OCI-LY7 (cell line): Measurements from ENCODE around the gene C2orf72. TPM values are rescaled to one million over a fixed set of nuclear protein-coding genes. Genes with fewer than 3 reads are reported as not detected.

Experiments
- Bru-seq: library from RNA; stranded (reverse); fragments of 400-500 nt; gene quantifications from one replicate; lab custom pipeline; 2021; lab: Mats Ljungman, UMichigan
- BruChase-seq, 2 experiments: library from RNA; stranded (reverse); fragments of 400-500 nt; gene quantifications; one replicate each; lab custom pipeline; 2021; lab: Mats Ljungman, UMichigan
- BruUV-seq: library from RNA; stranded (reverse); fragments of 400-500 nt; replicated peaks from 2 replicates; lab custom pipeline; 2021; lab: Mats Ljungman, UMichigan
- CTCF ChIA-PET: fragments of 300-600 bp; sonication (Branson Sonifier 250); formaldehyde crosslinking; loops from one replicate; lab custom pipeline; 2022; ENCODE audit warnings: antibody characterized with exemption; ENCODE audit not compliant: unreplicated experiment; lab: Charles Lee
- POLR2A ChIA-PET: fragments of 300-600 bp; sonication (Branson Sonifier 250); formaldehyde crosslinking; loops from one replicate; lab custom pipeline; 2022; ENCODE audit warnings: antibody characterized with exemption; lab: Charles Lee
- DNase-seq: peaks from one replicate; pipeline ENCODE4 v3.0.0-alpha.2; 2015; ENCODE audit warnings: low spot score
- H2AFZ ChIP-seq: fragments of 200-600 bp; sonication (generic), shearing (Covaris generic); 2 replicates; pipeline ENCODE4 v1.6.1; 2014; ENCODE audit warnings: mild to moderate bottlenecking, antibody characterized with exemption, low read length, moderate library complexity
- H3K27ac ChIP-seq: fragments of 200-600 bp; sonication (generic); 2 replicates; pipeline ENCODE4 v1.5.1; 2014; ENCODE audit warnings: mixed run types, low read depth, mild to moderate bottlenecking, moderate library complexity, low read length, inconsistent platforms; ENCODE audit not compliant: poor library complexity, severe bottlenecking
- H3K36me3 ChIP-seq: fragments of 200-600 bp; sonication (generic); 2 replicates; pipeline ENCODE4 v1.6.1; 2014; ENCODE audit warnings: mild to moderate bottlenecking, antibody characterized with exemption, low read length, moderate library complexity, mixed read lengths; ENCODE audit not compliant: insufficient read depth
- H3K4me1 ChIP-seq: fragments of 200-600 bp; sonication (generic); 2 replicates; pipeline ENCODE4 v1.5.1; 2014; ENCODE audit warnings: mild to moderate bottlenecking, low read length; ENCODE audit not compliant: insufficient read depth, poor library complexity, severe bottlenecking
- H3K4me2 ChIP-seq: fragments of 200-600 bp; sonication (generic); 2 replicates; pipeline ENCODE4 v1.6.1; 2014; ENCODE audit warnings: mild to moderate bottlenecking, low read length
- H3K4me3 ChIP-seq: fragments of 200-600 bp; sonication (generic); 2 replicates; pipeline ENCODE4 v1.5.1; 2014; ENCODE audit warnings: mild to moderate bottlenecking, low read depth, low read length; ENCODE audit not compliant: poor library complexity, severe bottlenecking
- H3K79me2 ChIP-seq: fragments of 200-600 bp; sonication (generic); 2 replicates; pipeline ENCODE4 v1.6.1; 2016; ENCODE audit warnings: low read depth, mild to moderate bottlenecking, low read length, moderate library complexity, mixed read lengths; ENCODE audit not compliant: insufficient read depth
- H3K9me2 ChIP-seq: fragments of 200-600 bp; sonication (generic); 2 replicates; pipeline ENCODE4 v1.6.1; 2016; ENCODE audit warnings: mild to moderate bottlenecking, low read length, mixed read lengths; ENCODE audit not compliant: insufficient read depth
- H3K9me3 ChIP-seq: fragments of 200-600 bp; sonication (generic); 2 replicates; pipeline ENCODE4 v1.6.1; 2014; ENCODE audit warnings: mild to moderate bottlenecking, mixed run types, low read length, mixed read lengths
- H4K20me1 ChIP-seq: fragments of 200-600 bp; sonication (generic); 2 replicates; pipeline ENCODE4 v1.6.1; 2014; ENCODE audit warnings: mild to moderate bottlenecking, antibody characterized with exemption, low read length, moderate library complexity, mixed read lengths; ENCODE audit not compliant: insufficient read depth
- CTCF ChIP-seq: fragments of 200-600 bp; sonication (generic); conservative IDR thresholded peaks from 2 replicates; pipeline ENCODE4 v1.5.1; 2014; ENCODE audit warnings: mild to moderate bottlenecking, antibody characterized with exemption, low read length, moderate library complexity, mixed read lengths
- EZH2phosphoT487 ChIP-seq: fragments of 200-600 bp; sonication (generic); IDR thresholded peaks from 2 replicates; pipeline ENCODE4 v1.6.1; 2018; ENCODE audit warnings: low read depth, borderline replicate concordance, mild to moderate bottlenecking, mixed run types, antibody characterized with exemption, low read length, moderate library complexity, mixed read lengths
- intact Hi-C: fragments of 100-400 bp; cut with micrococcal nuclease; formaldehyde crosslinking; loops from one replicate; pipeline ENCODE4 v1.10.0; 2022; ENCODE audit not compliant: unreplicated experiment
- long read RNA-seq: library from polyadenylated mRNA; stranded (forward); transcript quantifications from one replicate; pipeline ENCODE4 v2.0.0, GENCODE V29; 2022
- total RNA-seq, 2 experiments: library from RNA; depleted of rRNA in 1 of 2; stranded (reverse); fragments of >200 nt in 1 of 2; shearing (Covaris generic) in 1 of 2; gene quantifications; 2 replicates each; pipeline ENCODE4 v1.2.3, GENCODE V29; 2014 to 2022

The C2orf72 gene
- total RNA-seq (2014; rRNA removed; shearing (Covaris generic)): not detected in 2 replicates
- total RNA-seq (2022): not detected in 2 replicates
- not detected for Bru-seq, nascent RNA
- BruChase-seq, experiment 1, labeled RNA remaining after a 6-hour chase: not detected
- not detected for BruChase-seq, experiment 2, labeled RNA remaining after a 2-hour chase
- long read RNA-seq: 0 reads

GRCh38 chr2:231037202-231037730 is at the start of gene C2orf72:
Gene C2orf72, plus strand, starts transcription at chr2:231037523. Its CDS starts 43 bp downstream, at chr2:231037566.
- Histone ChIP-seq H3K79me2 (no peaks in the 10 kb centered on the region), H3K4me1 (peaks cover 13% of the 10 kb centered on the region), H3K4me3 (no peak within 1 kb of the TSS), H3K4me2 (no peak within 1 kb of the TSS), H2AFZ (no peak within 1 kb of the TSS), H3K9me2 (no peaks in the 10 kb centered on the region), H4K20me1 (no peaks in the 10 kb centered on the region), H3K27ac (no peak within 1 kb of the TSS), H3K9me3 (no peaks in the 10 kb centered on the region), H3K36me3 (no peaks in the 10 kb centered on the region)
- no TSS peak for BruUV-seq
- TF ChIP-seq EZH2phosphoT487: no peak
- TF ChIP-seq CTCF: no peak
- ChIA-PET POLR2A (no interaction called here), CTCF (no interaction called here)
- DNase-seq: no peak
- intact Hi-C loops: no loop called here

DNA sequence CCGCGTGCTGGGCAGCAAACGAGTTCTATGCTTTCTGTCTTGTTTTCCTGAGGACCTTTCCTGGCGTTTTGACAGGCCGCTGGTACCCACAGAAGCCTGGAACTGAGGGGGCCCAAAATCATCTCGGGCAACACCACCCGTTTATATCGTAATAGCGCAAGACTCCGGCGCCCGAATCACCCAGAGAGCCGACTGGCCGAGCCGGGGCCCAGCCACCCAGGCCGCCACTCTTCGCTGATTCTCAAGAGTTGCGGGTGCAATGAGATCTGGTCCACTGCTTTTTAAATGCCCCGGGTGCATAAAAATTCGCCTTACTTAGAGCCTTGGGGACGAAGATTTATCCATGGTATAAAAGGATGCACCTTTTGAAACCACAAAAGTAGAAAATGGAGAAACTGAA is 47.6 kb upstream of the C2orf72 start:
- Histone ChIP-seq H4K20me1 (no peaks in the 10 kb centered on the region), H3K27ac (no peak overlapping the region), H3K4me1 (no peaks in the 10 kb centered on the region), H3K79me2 (no peaks in the 10 kb centered on the region), H3K36me3 (no peaks in the 10 kb centered on the region), H3K9me2 (no peaks in the 10 kb centered on the region), H3K9me3 (no peaks in the 10 kb centered on the region), H3K4me2 (no peak overlapping the region), H2AFZ (no peak overlapping the region), H3K4me3 (no peak overlapping the region)
- CTCF ChIA-PET: no interaction called here
- no peak for DNase-seq
- intact Hi-C loops: loop anchor here (5.0 kb wide), 1 partner anchor 62 kb away; the partner anchor contains the start of gene GPR55
- BruUV-seq: no TSS peak
- TF ChIP-seq CTCF: no peak
- no peak for TF ChIP-seq EZH2phosphoT487
- POLR2A ChIA-PET: no interaction called here

GRCh38 chr2:230990131-230990898 is 47.0 kb upstream of the C2orf72 start:
- H3K4me2 ChIP-seq: no peak overlapping the region
- no peak overlapping the region for H3K4me3 ChIP-seq
- no peaks in the 10 kb centered on the region for H3K9me3 ChIP-seq
- ChIA-PET CTCF (no interaction called here), POLR2A (no interaction called here)
- H3K79me2 ChIP-seq: no peaks in the 10 kb centered on the region
- no peaks in the 10 kb centered on the region for H3K9me2 ChIP-seq
- BruUV-seq: no TSS peak
- TF ChIP-seq CTCF (no peak), EZH2phosphoT487 (no peak)
- no peaks in the 10 kb centered on the region for H4K20me1 ChIP-seq
- intact Hi-C loops: no loop called here
- H3K36me3 ChIP-seq: no peaks in the 10 kb centered on the region
- no peak overlapping the region for H2AFZ ChIP-seq
- H3K4me1 ChIP-seq: no peaks in the 10 kb centered on the region
- H3K27ac ChIP-seq: no peak overlapping the region
- DNase-seq: no peak
